ENCODE data around the gene KIF20A. TPM values are rescaled to one million over a fixed set of nuclear protein-coding genes. Genes with fewer than 3 reads are reported as not detected.
"Not testable (repeated sequence)": the region's sequence is repeated elsewhere in the genome, so short reads cannot be mapped to it uniquely, and the experiment has no call there.

The KIF20A gene
- total RNA-seq, 1 donor from 2014 or later, result 42.9 TPM

DNA sequence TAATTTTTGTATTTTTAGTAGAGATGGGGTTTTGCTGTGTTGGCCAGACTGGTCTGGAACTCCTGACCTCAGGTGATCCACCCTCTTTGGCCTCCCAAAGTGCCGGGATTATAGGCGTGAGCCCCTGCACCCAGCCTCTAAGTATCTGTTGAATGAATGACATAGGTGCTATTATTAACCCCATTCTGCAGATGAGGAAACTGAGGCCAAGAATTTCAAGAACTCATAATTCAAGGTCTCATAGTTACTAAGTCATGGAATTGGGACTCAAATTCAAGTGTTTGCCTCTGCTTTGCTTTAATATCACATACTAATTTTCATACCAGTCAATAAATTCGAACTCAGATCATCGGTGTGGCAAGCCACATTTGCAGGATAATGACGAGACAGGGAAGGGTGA lies 1.9 kb downstream of the KIF20A start:
- intact Hi-C loops (cut with micrococcal nuclease), result loop anchor here (1.0 kb wide), 4 partner anchors 102 to 322 kb away; no protein-coding TSS in a partner anchor

DNA sequence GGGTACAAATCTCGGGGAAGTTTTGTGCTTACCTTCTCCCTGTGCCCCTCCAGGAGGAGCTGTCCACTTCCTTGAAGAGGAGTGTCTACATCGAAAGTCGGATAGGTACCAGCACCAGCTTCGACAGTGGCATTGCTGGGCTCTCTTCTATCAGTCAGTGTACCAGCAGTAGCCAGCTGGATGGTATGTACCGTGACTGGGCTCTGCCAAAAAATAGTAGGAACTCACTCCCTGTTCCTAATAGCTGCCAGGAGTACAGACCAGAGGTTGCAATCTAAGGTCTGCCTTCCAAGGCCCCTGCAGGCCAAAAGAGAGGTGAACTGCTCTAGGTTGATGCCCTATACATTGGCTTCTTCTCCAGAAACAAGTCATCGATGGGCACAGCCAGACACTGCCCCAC lies 3.9 kb downstream of the KIF20A start:
- intact Hi-C loops (cut with micrococcal nuclease), result no loop called here

DNA sequence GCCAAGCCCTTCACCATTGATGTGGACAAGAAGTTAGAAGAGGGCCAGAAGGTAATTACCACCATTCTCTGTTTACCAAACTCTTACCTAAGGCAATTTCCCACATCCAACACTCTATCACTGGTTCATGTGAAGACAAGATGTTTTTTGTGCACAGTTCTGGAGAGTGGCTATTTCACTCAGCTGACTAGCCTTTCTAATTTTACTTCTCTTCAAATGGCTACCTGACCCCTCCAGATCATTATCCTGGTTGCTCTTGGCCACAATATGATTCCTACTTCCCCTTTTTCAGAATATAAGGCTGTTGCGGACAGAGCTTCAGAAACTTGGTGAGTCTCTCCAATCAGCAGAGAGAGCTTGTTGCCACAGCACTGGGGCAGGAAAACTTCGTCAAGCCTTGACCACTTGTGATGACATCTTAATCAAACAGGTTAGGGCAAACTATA lies 7.1 kb downstream of the KIF20A start:
- intact Hi-C loops (cut with micrococcal nuclease), result no loop called here

DNA sequence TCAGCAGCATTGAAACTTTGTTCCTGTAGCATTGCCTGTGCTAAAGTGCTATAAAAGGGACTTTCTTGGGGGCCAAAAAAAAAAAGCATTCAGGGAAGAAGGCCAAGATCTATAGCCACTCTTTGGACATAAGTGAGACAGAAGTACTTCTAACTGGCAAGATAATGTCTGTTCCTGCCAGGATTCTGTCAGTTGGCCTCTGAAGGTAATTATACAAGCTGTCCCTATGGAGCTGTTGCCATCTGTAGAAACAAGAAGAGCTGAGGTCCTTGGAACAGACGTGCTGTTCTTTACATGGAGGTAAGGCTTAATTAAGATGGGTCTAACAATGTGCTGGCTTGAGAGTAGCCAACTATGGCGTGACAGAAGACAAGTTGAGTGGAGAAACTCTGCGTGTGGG lies 9.7 kb downstream of the KIF20A start:
- intact Hi-C loops (cut with micrococcal nuclease), result no loop called here

DNA sequence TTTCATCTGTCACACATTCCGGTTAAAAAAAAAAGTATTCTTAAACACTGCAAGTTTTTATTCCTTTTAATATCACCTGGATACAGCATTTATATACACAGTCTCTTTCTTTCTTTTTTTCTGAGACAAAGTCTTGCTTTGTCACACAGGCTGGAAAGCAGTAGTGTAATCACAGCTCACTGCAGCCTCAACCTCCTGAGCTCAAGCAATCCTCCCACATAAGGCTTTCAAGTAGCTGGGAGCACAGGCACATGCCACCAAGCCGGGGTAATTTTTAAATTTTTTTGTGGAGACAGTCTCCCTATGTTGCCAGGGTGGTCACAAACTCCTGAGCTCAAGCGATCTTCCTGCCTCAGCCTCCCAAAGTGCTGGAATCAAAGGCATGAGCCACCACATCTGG lies 13.9 kb downstream of the KIF20A start:
- intact Hi-C loops (cut with micrococcal nuclease), result no loop called here

DNA sequence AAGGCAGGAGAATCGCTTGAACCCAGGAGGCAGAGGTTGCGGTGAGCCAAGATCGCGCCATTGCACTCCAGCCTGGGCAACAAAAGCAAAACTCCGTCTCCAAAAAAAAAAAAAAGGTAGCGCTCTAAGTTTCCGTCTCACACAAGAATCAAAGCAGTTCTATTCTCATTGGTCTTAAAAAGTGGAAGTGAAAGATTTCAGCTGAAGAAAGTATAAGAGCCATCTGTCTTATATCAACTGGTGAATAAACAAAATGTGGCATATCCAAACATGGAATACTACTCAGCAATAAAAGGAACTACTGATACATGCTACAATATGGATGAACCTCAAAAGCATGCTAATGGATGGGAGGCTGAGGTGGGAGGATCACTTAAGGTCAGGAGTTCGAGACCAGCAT lies 14.9 kb downstream of the KIF20A start:
- intact Hi-C loops (cut with micrococcal nuclease), result not testable (repeated sequence)

DNA sequence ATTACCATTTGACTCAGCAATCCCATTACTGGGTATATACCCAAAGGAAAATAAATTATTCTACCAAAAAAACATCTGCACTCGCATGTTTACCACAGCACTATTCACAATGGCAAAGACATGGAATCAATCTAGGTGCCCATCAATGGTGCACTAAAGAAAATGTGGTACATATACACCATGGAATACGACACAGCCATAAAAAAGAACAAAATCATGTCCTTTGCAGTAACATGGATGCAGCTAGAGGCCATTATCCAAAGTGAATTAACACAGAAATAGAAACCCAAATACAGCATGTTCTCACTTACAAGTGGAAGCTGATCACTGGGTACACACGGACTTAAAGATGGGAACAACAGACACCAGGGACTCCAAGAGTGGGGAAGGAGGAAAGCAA lies 32.1 kb downstream of the KIF20A start:
- intact Hi-C loops (cut with micrococcal nuclease), result no loop called here

DNA sequence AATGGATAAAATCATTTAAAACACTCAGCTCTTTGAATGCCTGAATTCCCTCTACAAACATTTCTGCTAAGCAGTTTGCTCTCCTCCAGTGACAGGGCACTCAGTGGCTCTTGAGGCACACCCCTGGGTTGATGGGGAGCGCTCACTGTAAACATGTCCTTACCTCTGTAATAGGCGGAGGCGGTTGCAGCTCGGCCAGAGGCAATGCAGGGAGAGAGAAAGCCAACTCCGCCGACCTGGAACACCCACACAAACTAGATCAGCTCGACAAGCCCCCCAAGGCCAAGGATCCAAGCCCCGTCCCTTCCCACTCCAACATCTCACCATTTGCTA lies 33.9 kb downstream of the KIF20A start:
- intact Hi-C loops (cut with micrococcal nuclease), result loop anchor here (1.0 to 2.0 kb wide), 5 partner anchors 34 to 331 kb away; partner anchors contain the start of genes BRD8, CDC25C, ETF1 and KDM3B

DNA sequence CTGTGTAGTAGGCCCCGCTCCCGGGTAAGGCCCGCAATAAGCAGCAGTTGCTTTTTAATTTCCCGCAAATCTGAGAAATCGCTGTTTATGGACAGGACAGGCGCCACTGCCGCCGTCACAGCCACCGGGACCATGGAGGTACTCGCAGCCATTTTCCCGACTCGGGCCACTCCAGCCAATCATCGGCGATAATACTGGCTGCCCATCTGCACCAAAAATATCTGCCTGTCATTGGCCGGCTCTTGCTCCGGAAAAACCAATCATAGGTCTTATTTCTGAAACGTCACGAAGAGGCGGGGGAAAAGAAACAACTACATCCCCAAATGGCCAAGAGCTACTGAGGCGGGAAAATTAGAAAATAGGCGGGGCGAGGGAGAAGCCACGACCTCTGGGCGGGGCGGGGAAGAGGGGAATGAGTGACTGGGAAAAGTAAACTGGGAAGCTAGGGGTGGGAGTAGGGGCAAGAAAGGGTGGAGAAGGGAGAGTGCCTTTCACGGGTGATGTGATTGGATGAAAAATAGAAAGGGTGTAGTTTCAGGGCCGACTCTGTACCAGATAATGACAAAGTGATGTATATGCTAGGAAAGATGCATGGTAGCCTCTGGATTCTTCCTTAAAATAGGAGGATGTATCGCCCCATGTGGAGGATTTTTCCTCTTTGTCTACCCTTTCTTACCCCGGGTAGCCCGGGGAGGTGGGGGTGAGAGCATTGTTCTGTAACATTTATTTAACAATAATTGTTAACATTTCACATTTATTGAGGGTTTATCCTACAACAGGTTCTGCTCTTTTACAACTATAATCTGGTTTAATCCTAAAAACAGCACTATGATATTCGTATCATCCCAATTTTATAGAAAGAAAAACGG lies 34.5 kb downstream of the KIF20A start, which contains the start of gene CDC23:
CDC23 (minus strand) TSS at position 163 of the 869 bp plus-strand sequence; CDS start at position 152, 11 bp downstream.
- intact Hi-C loops (cut with micrococcal nuclease), result loop anchor here (1.0 to 2.0 kb wide), 5 partner anchors 35 to 330 kb away; partner anchors contain the start of genes BRD8, CDC25C, ETF1 and KDM3B

DNA sequence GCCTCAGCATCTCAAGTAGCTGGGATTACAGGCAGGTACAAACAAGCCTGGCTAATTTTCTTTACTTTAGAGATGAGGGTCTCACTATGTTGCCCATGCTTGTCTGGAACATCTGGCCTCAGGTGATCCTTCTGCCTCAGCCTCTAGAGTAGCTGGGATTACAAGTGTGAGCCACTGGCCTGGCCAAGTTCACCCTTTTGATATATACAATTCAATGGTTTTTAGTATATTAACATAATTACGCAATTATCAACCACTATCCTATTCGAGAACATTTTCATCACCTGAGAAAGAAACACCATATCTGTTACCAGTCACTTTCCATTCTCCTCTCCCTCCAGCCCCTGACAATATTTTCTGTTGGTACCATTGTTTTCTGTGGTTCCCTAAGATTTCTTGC lies 37.9 kb downstream of the KIF20A start:
- intact Hi-C loops (cut with micrococcal nuclease), result no loop called here

DNA sequence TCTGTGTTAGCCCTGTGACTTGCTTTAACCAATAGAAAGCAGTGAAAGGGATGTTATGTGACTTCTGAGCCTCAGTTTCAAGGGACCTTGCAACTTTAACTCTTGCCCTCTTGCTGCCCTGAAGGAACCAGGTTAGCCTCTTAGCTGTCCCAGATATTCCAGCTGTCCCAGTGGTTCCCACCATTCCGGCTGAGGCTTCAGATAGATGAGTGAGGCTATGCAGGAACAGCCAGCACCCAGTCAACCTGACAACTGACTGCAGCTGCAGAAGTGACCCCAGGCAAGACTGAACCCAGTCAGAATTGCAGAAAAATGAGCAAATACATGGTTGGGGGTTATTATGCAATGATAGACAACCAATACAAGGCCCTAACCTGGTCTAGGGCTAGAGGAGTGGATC lies 44.6 kb downstream of the KIF20A start:
- intact Hi-C loops (cut with micrococcal nuclease), result no loop called here

DNA sequence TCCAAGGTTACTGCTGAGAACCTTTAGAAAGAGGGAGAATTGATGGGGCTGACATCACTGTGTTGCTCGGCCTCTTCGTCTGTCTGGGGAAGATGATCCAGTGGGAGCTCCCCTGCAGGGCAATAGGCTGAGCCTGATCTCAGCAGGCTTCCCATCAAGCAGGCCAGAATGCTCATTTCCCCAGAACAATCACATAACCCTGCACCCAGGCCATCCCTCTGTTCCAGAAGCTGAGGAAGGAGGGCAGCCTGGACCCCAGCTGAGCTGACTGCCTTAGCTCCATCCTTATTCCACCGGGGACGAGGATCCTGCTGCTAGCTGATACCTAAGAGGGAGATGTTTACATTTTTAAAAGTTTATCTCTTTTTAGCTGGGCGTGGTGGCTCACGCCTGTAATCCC lies 45.8 kb downstream of the KIF20A start:
- intact Hi-C loops (cut with micrococcal nuclease), result no loop called here

DNA sequence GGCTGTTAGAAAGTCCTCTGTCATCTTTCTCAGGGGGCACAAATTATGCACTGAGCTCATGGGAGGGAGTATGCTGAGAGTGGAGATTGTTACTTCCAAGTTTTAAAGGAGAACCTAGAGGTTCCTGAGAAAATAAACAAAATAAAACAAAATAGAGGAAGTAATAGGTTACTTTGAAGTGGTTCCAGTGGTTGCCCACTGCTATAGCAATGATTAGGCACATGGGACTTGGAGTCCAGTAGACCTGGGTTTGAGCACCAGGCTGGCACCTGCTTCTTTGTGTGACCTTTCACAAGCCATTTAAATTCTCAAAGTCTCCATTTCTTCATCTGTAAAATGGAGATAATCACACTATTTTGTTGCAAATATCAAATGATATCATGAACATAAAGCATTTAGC lies 48.0 kb downstream of the KIF20A start:
- intact Hi-C loops (cut with micrococcal nuclease), result no loop called here

DNA sequence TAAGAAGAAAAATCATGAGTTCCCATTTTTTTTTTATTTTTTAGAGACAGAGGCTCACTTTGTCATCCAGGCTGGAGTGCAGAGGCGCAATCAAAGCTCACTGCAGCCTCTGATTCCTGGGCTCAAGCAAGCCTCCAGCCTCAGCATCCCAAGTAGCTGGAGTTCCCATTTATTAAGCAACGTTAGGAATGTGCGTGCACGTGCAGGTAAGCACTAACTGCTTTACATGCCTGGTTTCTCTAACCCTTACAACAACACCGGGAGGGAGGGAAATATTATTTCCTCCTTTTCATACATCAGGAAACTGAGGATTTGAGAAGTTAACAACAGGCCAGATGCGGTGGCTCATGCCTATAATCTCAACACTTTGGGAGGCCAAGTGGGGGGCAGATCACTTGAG lies 50.5 kb downstream of the KIF20A start:
- intact Hi-C loops (cut with micrococcal nuclease), result no loop called here

DNA sequence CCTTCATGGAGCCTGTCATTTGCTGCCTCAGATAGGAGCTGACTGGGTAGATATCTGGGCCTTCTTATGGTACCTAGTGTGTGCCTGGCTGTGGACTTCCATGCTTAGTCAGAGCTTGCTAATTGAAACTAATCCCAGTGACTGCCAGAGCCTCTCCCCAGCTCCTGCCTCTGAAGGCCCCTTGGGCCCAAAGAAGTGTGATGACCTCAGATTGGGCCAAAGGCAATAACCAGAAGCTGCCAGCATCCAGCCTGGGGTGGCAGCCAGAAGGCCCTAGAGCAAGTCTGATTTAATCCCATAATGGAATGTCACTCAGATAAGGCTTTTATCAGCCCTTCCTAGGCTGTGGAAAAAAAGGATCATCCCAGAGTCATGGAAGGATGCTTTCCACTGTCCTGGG lies 51.3 kb downstream of the KIF20A start:
- intact Hi-C loops (cut with micrococcal nuclease), result no loop called here

DNA sequence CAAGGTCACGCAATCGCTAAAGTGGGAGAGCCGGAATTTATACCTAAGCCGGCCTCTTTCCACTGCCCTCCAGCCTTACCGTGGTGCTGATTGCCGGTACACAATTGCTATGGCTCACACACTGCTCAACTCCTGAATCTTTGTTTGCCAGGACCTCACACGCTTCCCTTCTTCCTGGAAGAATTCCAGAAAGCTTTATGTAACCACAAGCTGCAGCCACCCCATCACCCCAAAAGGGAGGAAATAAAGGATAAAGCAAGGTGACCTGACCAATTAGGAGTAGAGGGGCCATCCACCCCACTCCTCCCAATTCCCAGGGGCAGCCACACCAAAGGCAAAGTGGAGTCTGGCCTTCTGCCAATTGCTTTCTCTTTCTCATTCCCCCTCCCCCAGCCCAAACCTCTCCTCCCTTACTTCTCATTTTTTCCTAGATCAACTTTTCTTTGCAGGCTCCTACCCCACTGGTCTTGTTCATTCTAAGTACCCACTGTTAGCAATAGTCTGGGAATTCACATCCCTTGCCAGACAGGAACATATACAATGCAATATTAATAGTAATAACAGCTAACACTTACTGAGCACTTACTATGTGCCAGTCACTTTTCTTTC lies 52.2 kb downstream of the KIF20A start:
- intact Hi-C loops (cut with micrococcal nuclease), result no loop called here

DNA sequence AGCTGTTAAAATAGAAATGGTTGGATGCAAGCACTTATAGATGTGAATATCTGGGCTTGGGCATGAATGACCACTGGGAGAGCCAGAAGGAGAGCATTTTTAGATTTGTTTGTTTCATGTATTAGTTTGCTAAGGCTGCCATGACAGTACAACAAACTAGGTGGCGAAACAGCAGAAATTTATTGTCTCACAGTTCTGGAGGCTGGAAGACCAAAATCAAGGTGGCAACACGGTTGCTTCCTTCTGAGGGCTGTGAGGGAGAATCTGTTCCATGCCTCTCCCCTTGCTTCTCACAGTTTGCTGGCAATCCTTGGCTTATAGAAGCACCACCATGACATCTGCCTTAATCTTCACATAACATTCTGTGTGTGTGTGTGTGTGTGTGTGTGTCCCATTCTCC lies 54.4 kb downstream of the KIF20A start:
- intact Hi-C loops (cut with micrococcal nuclease), result no loop called here

DNA sequence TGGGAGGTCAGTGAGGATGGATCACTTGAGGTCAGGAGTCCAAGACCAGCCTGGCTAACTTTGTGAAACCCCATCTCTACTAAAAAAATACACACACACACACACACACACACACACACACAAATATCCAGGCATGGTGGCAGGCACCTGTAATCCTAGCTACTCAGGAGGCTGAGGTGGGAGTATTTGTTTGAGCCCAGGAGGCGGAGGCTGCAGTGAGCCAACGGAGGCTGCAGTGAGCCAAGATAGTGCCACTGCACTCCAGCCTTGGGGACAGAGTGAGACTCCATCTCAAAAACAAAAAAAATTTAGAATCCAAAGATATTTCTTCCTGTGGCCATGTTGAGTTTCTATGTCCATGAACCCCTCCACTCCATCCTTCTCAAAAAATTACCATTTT lies 55.7 kb downstream of the KIF20A start:
- intact Hi-C loops (cut with micrococcal nuclease), result no loop called here

All from T-helper 2 cell treated with Interferon-gamma antibody and Interleukin-4, amounts not matched to agents 100 ng/mL and 5 ng/mL, for 36 hours (primary cell).